Caki2 (cell line): Measurements from ENCODE around the gene PNPLA2. TPM values are rescaled to one million over a fixed set of nuclear protein-coding genes. Genes with fewer than 3 reads are reported as not detected.

Experiments used
- DNase-seq: peaks from one replicate; pipeline ENCODE4 v3.0.0-alpha.2; 2015; ENCODE audit warnings: low read depth
- in situ Hi-C: cut with HindIII; loops from 2 replicates; pipeline ENCODE4 v1.10.0; 2016; ENCODE audit warnings: low sequenced_read_pairs, low pct_unique_long_range_greater_than_20kb, mixed read lengths
- total RNA-seq: library from RNA; depleted of rRNA; stranded (reverse); fragments of >200 nt; shearing (Covaris generic); gene quantifications from 2 replicates; pipeline ENCODE4 v1.2.3, GENCODE V29; 2014; ENCODE audit warnings: low replicate concordance

PNPLA2 gene
- total RNA-seq, 1 experiment from 2014 or later = 11.6 TPM

DNA sequence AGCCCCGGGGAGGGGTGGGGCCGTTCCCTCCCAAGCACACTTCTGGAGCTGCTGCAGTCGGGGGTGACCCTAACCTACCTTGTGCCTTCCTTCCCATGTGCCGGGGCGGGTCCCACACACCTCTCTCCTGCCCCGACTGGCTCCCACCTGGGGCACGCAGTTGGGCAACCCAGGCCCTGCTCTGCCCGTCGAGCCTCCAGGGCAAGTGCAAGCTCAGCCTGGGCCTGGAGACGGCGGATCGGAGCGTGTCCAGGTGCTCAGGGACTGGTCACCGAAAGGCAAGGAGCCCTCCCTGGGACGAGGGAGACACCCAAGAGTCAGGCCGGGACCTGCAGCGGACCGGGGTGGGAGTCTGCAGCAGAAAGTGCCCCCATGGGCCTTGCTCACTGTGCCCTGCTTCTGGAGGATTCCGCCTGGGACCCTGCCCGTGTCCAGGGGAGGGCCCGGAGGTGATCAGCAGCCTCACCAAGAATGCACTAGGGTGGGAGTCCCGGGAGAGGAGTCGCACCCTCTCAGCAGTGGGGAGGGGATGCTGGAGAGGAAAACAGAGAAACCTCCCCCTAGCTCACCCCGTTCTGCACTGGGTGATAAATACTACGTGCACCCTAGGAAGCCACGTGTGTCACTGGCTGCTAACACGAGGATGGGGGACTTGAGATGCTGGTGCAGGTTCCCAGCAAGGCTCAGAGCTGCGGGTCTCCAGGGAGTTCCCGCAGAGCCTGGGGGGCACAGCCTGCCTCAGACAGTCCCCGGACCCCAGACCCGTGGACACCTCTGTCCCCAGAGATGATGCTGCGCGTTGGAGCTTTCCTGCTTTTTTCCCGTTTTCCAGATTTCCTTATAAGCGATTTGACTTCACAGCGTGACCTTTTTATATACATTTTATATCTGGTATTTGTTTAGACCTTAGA lies 36.2 kb upstream of the PNPLA2 start:
- in situ Hi-C loops = no loop called here
- DNase-seq = no peak

DNA sequence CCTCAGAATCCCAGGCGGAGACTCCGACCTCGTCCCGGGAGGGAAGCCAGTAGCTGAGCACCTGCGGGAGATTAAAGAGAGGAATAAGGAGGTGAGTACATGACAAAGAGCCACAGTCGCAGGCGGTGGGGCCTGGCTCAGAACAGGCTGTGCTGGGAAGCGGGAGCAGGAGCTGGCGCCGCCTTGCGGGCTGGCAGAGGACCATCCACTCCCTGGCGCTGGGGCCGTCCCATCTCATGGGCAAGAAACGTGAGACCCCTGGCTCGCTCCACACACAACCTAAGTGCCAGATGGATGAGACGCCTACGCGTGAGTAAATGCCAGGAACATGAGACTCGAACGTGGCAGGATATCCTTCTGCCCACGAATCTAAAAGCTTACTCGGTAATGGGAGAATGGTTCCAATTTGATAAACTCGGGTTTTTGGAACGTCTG lies 35.1 kb upstream of the PNPLA2 start:
- no peak for DNase-seq
- in situ Hi-C loops = no loop called here

DNA sequence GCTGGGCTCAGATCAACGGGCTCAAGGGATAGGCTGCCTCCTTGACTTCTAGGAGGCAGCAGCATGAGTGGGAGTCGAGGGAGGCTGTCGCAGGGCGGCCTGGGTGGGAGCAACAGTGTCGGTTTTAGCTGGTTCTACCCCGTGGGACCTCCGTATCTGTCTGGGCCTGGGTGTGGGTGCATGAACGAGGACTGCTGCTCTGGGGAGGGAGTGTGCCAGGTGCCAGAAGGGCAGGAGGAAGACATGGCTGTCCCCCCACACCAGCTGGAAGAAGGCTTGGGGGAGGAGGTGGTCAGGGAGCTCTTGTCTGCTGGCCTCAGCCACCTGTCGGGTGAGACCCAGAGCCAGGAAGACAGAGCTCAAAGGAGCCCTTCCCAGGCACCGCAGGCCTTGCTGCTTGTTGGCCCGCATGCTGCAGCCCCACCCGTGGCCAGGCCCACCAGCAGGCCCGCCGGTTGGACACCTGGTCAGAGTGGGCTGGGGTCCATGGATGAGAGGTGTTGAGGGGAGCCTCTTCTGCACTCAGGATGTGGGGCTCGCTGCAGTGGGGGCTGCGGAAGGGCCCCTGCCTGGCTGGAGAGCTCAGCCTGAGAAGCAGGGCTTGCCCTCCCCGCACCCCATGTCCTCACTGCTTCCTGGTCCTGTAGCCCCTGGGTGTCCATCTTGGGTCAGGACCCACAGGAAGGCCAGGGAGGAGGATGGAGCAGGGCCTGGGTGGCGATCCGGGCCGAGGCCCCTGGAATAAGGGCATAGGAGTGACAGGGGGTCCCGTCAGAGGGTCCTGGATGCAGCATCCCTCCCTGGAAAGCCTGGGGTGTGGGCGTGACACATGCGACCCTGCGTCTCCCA lies 32.3 kb upstream of the PNPLA2 start:
- in situ Hi-C loops = no loop called here
- DNase-seq = no peak

DNA sequence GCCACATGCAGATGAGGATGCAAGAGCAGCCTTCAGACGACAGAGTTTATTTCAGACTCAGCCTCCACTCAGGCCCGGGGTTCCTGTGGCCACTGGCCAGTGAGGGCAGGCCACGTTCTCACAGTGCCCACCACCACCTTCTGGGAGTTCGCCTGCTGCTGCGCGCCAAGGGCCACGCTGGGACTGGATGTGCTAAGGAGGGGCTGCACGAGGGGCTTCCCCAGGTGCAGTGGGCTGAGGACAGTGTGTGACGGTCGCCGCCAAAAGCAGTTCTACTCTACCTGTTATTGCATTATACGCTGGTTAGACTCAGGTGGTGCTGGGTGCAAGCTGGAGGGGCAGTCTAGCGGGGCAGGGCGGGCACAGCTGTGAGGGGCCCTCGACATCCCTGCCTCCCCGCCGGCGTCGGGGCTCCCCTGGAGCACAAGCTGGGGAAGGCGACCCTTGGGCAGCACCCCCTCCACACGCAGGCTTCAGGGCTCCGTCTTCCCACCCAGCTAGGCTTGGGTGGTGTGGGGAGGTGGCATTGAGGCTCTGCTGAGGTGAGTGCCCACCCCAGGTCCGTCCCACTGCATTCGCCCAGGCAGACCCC lies 31.5 kb upstream of the PNPLA2 start:
- DNase-seq = no peak
- in situ Hi-C loops = no loop called here

DNA sequence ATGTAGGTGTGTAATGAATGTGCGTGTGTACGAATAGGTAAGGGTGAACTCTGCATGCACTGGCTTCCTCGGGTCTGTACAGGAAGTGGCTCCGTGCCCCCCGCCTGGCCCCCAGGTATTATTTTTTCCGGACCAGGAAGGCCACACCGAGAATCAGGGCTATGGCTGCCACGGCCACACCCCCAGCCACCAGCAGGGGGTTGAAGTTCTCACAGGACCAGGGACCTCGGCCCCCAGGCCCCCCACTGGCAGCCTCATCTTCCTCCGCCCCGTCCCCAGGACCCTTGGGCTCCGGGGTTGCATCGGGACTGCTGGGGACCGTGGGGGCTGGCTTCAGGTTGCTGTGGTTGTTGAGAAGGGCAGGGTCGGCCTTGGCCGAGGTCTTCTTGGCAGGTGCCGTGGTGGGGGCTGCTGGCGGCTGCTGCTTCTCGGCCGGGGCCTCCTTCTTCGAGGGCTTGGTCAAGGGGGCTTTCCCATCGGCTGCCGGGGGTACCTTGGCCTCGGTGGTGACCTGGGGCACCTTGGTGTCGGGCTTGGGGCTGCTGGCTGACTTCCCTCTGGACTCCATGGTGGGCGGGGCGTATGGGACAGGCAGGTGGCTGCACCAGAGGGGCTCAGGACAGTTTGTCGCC lies 30.6 kb upstream of the PNPLA2 start:
- no peak for DNase-seq
- in situ Hi-C loops = no loop called here

DNA sequence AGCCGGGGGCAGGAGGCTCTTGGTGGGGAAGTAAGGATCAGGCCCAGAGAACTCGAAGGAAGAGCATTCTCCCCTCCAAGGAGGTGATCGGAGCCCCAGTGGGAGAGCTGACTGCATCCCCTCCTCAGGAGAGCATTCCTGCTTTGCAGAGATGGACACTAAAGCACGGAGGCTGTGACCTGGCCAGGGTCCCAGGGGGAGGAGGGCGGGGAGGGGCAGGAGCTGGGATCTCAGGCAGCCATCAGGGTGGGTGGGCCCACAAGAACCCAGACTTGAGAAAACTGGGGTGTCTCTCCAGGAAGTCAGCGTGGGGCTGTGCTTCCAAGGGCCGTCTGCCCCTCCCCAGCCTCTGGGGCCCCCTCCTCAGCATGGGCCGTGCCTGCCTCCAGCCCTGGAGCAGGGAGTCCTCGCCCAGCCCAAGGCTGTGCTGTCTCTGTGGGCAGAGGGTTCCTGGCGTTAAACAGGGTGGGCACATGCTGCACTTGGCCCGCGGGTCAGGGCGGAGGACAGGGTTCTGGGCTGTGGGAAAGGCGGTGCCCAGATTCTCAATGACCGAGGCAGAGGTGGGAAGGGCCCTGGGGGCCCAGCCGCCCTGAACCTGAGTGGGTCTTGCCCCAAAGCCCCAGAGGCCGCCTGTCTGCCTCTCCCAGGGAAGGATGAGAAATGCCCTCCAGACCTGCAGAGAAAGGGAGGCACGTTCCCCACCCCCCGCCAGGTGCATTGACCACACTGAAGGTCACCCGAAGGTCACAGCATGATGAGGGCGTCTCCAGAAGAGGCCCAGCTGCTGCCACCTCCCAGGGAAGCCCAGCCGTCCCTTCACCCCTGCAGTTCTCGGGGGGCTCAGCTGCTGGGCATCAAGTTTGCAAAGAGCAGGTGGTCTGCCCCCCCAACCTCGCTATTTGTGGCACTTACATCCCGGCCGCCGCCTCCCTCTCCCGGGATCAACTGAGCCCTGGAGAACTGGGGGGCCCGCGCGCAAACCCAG lies 29.5 kb upstream of the PNPLA2 start:
- in situ Hi-C loops = no loop called here
- DNase-seq = no peak

DNA sequence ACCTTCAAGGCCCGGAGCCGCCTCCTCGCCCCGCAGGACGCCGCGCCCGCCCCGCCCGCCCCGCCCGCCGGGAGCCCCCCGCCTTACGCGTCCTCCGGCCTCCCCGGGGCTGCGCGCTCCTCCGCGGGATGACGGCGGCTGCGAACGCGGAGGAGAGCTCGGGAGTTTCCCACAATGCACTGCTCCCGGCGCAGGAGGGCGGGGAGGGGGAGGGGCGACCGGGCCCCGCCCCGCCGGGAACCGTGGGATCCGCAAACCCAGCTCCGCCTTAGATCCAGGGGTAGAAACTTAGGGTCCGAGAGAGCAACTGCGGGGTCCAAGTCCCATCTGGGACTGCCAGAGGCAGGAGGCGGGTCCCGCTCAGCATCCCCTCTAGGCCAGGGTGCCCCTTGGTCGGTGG lies 28.8 kb upstream of the PNPLA2 start, which contains the start of gene CEND1:
Gene CEND1, minus strand, starts transcription at position 148 of the 400 bp plus-strand sequence. CDS start 1,514 bp downstream, outside the sequence.
- in situ Hi-C loops = no loop called here
- DNase-seq = no peak

DNA sequence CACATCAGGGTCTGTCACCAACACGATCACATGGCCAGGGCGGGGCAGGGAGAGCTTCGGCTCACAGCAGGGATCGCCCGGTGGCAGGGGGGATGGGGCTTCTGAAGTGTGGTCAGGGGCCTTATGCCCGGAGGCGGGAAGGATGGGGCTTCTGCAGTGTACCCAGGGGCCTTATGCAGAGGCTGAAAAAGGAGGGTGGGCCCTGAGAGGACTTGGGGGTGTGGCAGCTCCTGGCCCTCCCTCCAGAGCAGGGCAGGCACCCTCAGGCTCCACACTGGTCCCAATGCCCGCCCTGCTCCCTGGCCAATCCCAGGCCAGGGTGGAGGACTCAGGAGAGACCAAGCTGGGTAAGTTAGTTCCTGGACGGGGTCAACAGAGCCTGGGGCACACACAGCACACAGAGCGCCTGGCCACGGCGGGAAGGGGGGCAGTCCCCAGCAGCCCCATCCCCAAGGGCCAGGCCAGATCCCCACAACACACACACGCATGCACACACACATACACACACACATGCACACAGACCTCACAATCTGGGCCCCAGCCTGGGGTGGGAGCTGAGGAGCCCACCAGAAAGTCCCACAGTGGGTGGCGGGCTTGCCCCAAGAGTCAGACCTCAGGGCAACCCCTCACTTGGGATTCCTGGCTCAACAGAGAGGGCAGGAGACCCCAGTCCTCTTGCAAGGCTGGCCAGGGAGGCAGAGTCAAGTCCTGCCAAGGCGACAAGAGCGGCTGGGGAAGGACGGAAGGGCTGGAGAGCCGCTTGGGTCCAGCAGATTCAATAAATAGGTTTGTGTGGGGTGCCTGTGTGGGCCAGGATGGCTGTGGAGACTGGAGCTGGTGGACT lies 27.8 kb upstream of the PNPLA2 start:
- DNase-seq = peak; percentile 59
- in situ Hi-C loops = no loop called here

DNA sequence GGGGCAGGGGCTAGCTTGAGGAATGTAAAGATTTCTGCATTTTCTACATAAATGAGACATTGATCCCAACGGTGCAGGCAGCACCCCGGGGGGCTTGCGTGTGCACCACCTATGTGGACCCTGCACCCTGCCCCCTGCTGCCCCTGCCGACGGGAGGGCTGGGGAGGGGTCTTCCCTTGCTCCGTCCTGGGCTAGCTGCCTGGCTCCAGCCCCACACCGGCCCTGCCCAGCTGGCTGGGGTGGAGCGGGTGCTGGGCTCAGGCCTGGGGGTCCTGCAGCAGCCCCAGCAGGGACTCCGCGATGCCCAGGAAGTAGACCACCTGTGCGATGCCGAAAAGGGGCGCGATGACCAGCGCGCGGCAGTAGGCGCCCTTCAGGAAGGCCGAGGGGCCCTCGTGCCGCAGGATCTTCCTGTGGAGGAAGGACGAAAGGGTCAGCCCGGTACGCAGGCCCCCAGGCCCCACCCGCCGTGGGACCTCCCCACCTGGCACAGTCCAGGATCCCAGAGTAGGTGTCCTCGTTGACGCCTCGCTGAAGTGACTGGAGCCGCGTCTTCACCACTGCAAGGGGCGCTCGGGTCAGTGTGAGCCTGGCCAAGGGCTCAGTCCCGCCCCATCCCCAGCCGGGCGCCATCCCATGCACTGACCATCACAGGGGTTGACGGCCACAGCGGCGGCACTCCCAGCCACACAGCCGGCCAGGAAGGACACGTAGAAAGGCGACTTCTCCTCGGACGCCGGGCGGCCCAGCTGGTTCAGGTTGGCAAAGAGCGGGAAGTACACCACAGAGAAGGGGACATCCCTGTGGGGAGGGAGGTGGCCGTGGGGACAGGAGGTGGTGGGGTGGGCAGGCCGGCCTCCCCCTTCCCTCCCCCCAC lies 26.8 kb upstream of the PNPLA2 start:
- in situ Hi-C loops = no loop called here
- DNase-seq = no peak

DNA sequence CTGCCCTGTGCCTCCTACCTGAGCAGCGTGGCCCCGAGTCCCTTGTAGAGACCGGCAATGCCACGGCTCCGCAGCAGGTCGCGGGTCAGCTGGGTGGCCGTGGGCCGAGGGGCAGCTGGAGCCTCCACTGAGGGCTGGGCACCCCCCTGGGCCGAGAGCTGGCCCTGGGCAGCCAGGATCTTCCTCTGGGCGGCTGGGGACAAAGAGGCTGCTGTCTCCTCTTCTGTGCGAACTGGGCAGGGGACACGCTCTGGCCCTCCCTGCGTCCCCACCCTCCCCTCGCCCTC lies 26.2 kb upstream of the PNPLA2 start:
- in situ Hi-C loops = no loop called here
- no peak for DNase-seq

DNA sequence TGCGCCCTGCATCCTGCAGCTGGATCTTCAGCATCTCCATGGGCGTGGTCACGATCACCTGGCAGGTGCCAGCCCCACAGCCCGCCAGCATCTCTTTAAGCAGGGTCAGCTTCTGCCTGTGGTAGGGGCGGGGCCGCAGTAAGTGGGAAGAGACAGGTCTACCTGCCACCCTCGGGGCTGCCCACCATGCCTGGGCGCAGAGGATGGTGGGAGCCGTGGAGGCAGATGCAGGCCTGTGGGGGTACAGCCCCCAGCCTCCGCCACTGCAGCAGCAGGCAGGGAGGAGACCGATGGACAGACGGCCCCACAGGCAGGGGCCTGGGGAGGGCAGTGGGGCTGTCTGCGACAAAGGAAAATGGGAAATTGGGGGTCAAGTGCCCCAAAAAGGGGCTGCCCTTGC lies 25.8 kb upstream of the PNPLA2 start:
- in situ Hi-C loops = no loop called here
- DNase-seq = no peak

DNA sequence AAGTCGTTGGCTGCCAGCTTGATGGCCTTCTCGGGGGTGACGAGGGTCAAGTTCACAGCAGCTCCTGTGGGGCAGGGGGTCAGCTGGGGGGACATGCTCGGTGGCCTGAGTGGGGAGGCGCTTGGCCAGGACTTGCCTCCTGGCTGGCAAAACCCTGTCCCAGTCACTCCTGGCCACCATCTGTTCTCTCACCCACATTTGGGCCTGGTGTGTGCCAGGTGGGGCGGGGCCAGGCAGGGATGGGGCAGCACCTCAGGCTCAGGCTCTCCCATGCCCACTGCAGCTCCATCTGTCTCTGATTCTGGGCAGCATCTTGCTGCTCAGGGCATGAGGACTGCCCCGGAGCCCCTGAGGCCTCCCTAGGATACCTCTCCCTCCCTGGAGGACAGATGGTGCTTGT lies 25.2 kb upstream of the PNPLA2 start:
- in situ Hi-C loops = no loop called here
- DNase-seq = no peak

DNA sequence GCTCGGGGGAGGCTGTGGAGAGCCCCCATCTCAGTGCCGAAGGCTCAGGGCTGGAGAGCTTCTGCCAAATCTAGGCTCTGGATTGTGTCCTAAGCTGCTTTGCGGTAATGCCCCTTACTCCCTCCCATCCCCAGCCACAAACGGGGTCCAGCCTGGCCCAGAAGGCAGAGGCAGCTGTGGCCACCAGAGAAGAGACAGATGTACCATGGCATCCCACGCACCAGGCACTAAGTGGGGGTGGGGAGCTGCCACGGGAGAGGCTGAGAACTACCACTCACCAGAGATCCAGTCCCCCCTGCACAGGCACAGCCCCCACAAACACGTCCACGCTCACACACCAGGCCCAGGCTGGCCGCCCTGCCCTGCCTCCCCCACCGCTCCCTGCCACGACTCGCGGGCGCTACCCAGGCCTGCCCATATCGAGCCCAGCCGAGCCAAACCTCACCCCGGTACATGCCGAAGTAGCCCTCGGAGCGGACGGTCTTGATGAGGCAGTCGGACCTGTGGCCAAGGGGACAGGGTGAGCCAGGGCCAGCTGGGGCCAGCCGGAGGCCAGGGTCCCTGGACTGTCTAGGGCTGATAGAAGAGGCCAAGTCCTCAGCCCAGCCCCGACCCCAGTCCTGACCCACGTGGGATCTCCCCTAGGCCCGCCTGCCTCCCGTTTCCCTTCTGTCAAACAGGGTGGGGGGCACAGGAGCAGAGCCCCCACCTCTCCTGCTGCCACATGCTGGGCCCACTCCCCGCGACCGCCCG lies 24.5 kb upstream of the PNPLA2 start:
- in situ Hi-C loops = no loop called here
- DNase-seq = no peak

DNA sequence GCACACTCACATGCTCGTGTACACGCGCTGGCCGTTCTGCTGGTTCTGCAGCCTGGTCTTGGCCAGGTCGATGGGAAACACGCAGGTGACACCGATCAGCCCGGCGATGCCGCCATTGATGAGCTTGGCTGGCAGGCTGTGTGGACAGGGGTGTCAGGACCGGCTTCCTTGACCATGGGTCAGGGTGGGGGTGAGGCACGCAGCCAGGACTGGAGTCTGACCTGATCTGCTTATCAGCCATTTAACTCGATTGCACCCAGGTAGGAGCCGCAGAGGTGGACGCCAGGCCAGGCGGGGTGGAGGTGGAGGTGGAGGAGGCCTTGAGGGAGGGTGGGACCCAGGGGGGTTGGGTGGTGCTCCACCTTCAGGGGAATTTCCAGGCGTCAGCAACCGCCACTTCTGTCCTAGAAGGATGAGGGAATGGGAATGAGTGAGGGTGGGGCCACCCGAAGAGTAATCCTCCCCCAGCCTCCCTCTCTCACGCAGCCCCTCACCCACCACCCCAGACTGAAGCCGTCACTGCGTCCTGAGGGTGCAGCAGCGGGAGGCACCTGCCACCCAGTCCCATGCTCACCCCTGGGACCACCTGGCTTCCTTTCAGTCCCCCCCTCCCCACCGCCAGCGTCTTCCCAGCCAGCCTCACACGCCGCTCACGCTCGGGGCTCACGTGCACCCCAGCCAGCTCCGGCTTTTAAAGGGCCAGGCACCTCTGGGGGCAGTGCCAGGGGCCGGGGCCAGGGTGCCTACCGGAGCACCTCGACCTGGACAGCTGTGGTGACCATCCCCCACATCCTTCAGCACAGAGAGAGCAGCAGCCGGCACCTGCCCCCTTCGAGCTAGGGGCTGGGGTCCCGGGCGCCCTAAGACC lies 23.7 kb upstream of the PNPLA2 start:
- in situ Hi-C loops = no loop called here
- DNase-seq = no peak
